K562 (cell line): ENCODE results near the gene EPN2. TPM values are rescaled to one million over a fixed set of nuclear protein-coding genes. Genes with fewer than 3 reads are reported as not detected.

ENCODE experiments used
- ARID2 ChIP-seq: fragments of 450-650 bp; IDR thresholded peaks from 2 replicates; pipeline ENCODE4 v1.6.1; 2017; ENCODE audit warnings: antibody characterized with exemption, mild to moderate bottlenecking
- BRD4 ChIP-seq: fragments of 200-600 bp; sonication (generic); IDR thresholded peaks from 2 replicates; pipeline ENCODE4 v1.6.1; 2017; ENCODE audit warnings: inconsistent platforms
- HEY1 ChIP-seq: fragments of 250-450 bp; sonication (Bioruptor Pico); IDR thresholded peaks from 2 replicates; pipeline ENCODE4 v1.5.0; 2020; ENCODE audit warnings: mild to moderate bottlenecking, moderate library complexity, borderline replicate concordance
- HSF4 ChIP-seq: fragments of 250-450 bp; sonication (Bioruptor Pico); IDR thresholded peaks from 2 replicates; pipeline ENCODE4 v2.1.2; 2022; ENCODE audit warnings: mild to moderate bottlenecking, moderate library complexity, borderline replicate concordance
- LEF1 ChIP-seq: fragments of 450-650 bp; IDR thresholded peaks from 2 replicates; pipeline ENCODE4 v1.6.1; 2016; ENCODE audit warnings: mild to moderate bottlenecking
- MBD2 ChIP-seq: sonication (generic); IDR thresholded peaks from 2 replicates; pipeline ENCODE4 v1.6.1; 2016; ENCODE audit warnings: low read depth, borderline replicate concordance
- MCM3 ChIP-seq: fragments of 450-650 bp; IDR thresholded peaks from 2 replicates; pipeline ENCODE4 v1.6.1; 2016
- MTA2 ChIP-seq: fragments of 450-650 bp; IDR thresholded peaks from 2 replicates; pipeline ENCODE4 v1.6.1; 2016; ENCODE audit warnings: low read depth
- NR2F6 ChIP-seq: fragments of 450-650 bp; formaldehyde crosslinking; IDR thresholded peaks from 2 replicates; pipeline ENCODE4 v1.4.0; 2020; ENCODE audit warnings: mild to moderate bottlenecking
- POLR2AphosphoS2 ChIP-seq: IDR thresholded peaks from 2 replicates; pipeline ENCODE4 v1.6.1; 2012; ENCODE audit warnings: low read length, improper control_type of control experiment
- TAF15 ChIP-seq: fragments of 200-400 bp; formaldehyde crosslinking; IDR thresholded peaks from 2 replicates; pipeline ENCODE4 v1.6.1; 2017; ENCODE audit warnings: mild to moderate bottlenecking, low read depth, low read length, moderate library complexity
- ZNF140 ChIP-seq: fragments of 250-450 bp; sonication (Bioruptor Pico); IDR thresholded peaks from 2 replicates; pipeline ENCODE4 v1.8.0; 2021; ENCODE audit warnings: moderate library complexity, mild to moderate bottlenecking, inconsistent platforms
- ZNF778 ChIP-seq: fragments of 450-650 bp; formaldehyde crosslinking; IDR thresholded peaks from 2 replicates; pipeline ENCODE4 v1.4.0; 2020; ENCODE audit warnings: mild to moderate bottlenecking, moderate library complexity
- polyA plus RNA-seq, 8 experiments: library from polyadenylated mRNA; depleted of rRNA in 4 of 8; stranded (reverse) in 5 of 8; unstranded in 3 of 8; fragments of >200 nt; fragmentation: Nextera tagmentation in 2 of 8; fragmentation: Illumina TruSeq in 1 of 8; extraction: Ambion mirVana in 2 of 8; extraction: Trizol in 1 of 8; gene quantifications; 2 replicates each; pipeline versions ENCODE4 v1.2.1 to v1.2.3, GENCODE V29; 2011 to 2014; ENCODE audit warnings: inconsistent platforms in 1 of 8, missing spikeins in 1 of 8
- total RNA-seq, 7 experiments: library from RNA; depleted of rRNA in 6 of 7; stranded (reverse); fragments of >200 nt in 6 of 7; fragmentation: Illumina TruSeq in 2 of 7; extraction: Trizol in 2 of 7; gene quantifications; 2 replicates each; pipeline versions ENCODE4 v1.2.1 to v1.2.3, GENCODE V29; 2011 to 2021; ENCODE audit warnings: low replicate concordance in 1 of 7
- TF ChIP-seq, protein P1 (sequence below): fragments of 250-450 bp; sonication (Bioruptor Pico); IDR thresholded peaks from 2 replicates; pipeline ENCODE4 v1.8.0; 2022; ENCODE audit warnings: moderate library complexity, mild to moderate bottlenecking, inconsistent platforms
- TF ChIP-seq, protein P2 (sequence below), 2 experiments: fragments of 450-650 bp in 1 of 2; sonication (generic) in 1 of 2; formaldehyde crosslinking in 1 of 2; IDR thresholded peaks; 2 replicates each; pipeline versions ENCODE4 v1.7.1 to v1.9.0; 2016 to 2022; ENCODE audit warnings: inconsistent platforms in 1 of 2, mild to moderate bottlenecking in 1 of 2, missing genetic modification reagents in 1 of 2

Gene EPN2
- total and polyA plus RNA-seq, 9 of the 15 experiments (the other 6 are each of a cell fraction or from before 2014, with no cell fraction given), result 1.0 to 12.9 (median 8.9) TPM

DNA sequence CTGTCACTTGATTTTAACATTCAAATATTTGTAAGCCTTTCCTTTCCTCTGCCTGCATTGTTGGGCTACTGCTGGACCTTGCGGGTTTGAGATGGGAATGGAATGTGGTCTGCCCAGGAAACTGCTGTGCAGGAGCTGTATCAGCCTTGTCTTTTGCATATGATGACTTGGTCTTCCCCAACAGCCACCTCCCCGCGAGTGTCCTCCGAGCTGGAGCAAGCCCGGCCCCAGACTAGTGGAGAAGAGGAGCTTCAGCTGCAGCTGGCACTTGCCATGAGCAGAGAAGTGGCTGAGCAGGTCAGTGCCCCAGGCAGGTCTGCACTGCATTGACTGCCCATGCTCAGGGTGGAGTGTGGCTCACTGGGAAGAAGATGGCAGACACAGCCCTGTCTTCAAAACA lies 72.5 kb downstream of the EPN2 start (continued):
- TF ChIP-seq, protein P1, sequence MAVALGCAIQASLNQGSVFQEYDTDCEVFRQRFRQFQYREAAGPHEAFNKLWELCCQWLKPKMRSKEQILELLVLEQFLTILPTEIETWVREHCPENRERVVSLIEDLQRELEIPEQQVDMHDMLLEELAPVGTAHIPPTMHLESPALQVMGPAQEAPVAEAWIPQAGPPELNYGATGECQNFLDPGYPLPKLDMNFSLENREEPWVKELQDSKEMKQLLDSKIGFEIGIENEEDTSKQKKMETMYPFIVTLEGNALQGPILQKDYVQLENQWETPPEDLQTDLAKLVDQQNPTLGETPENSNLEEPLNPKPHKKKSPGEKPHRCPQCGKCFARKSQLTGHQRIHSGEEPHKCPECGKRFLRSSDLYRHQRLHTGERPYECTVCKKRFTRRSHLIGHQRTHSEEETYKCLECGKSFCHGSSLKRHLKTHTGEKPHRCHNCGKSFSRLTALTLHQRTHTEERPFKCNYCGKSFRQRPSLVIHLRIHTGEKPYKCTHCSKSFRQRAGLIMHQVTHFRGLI (CRISPR knock-in tag), result no peak
- TF ChIP-seq LEF1 (no peak), POLR2AphosphoS2 (no peak), TAF15 (no peak), MBD2 (no peak), BRD4 (no peak), ARID2 (no peak), HEY1 (CRISPR knock-in tag) (no peak), MTA2 (no peak), NR2F6 (CRISPR knock-in tag) (no peak), ZNF140 (CRISPR knock-in tag) (no peak), HSF4 (CRISPR knock-in tag) (no peak), ZNF778 (CRISPR knock-in tag) (no peak), MCM3 (no peak)
- TF ChIP-seq, protein P2, sequence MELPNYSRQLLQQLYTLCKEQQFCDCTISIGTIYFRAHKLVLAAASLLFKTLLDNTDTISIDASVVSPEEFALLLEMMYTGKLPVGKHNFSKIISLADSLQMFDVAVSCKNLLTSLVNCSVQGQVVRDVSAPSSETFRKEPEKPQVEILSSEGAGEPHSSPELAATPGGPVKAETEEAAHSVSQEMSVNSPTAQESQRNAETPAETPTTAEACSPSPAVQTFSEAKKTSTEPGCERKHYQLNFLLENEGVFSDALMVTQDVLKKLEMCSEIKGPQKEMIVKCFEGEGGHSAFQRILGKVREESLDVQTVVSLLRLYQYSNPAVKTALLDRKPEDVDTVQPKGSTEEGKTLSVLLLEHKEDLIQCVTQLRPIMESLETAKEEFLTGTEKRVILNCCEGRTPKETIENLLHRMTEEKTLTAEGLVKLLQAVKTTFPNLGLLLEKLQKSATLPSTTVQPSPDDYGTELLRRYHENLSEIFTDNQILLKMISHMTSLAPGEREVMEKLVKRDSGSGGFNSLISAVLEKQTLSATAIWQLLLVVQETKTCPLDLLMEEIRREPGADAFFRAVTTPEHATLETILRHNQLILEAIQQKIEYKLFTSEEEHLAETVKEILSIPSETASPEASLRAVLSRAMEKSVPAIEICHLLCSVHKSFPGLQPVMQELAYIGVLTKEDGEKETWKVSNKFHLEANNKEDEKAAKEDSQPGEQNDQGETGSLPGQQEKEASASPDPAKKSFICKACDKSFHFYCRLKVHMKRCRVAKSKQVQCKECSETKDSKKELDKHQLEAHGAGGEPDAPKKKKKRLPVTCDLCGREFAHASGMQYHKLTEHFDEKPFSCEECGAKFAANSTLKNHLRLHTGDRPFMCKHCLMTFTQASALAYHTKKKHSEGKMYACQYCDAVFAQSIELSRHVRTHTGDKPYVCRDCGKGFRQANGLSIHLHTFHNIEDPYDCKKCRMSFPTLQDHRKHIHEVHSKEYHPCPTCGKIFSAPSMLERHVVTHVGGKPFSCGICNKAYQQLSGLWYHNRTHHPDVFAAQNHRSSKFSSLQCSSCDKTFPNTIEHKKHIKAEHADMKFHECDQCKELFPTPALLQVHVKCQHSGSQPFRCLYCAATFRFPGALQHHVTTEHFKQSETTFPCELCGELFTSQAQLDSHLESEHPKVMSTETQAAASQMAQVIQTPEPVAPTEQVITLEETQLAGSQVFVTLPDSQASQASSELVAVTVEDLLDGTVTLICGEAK (IDR thresholded peaks at IDR 0.05), result no peak
- TF ChIP-seq, protein P2 (CRISPR knock-in tag; IDR thresholded peaks at IDR 0.05), result no peak
